ENCODE measurements around the gene CLEC16A.

The CLEC16A gene

DNA sequence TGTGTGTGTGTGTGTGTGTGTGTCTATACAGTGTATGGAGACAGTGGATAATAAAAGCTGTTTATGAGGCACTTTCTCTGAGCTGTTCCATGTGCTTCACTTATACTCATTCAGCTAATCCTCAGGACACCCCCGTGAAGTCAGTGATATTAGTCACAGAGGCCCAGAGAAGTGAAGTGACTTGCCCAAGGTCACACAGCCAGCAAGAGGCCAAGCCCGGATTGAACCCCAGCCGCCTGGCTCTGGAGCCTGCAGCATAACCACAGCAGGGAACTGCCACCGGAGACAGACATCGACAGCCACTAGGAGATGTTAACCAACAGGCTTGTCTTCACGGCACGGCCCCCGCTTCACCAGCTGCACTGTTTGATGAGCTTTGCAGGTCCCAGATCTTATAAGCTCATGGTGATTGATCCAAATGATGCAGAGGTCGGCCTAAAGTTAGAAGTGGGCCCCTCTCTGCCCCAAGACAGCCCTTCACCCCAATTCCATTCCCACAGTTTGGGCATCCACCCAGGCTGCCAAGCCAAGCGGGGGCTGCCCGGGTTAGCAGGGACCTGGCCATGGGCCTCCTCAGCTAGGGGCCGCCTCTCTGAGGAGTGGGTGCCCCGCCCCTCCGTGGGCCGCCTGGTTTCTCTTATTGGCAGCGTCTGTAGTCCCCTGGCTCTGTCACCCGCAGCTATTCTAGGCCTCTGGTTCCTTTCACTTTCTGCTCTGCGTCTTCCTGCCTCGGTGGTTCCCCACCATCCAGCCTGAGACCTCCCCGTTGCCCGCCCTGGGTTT lies 280.7 kb downstream of the CLEC16A start:
- H3K4me1 ChIP-seq (ENCODE audit: control insufficient read depth, low read length) = peaks cover 20% of the 10 kb centered on the region
- no peaks in the 10 kb centered on the region for H3K9me2 ChIP-seq (replicated peaks; ENCODE audit: control insufficient read depth, low read length)
- no peaks in the 10 kb centered on the region for H3K79me2 ChIP-seq (ENCODE audit: control insufficient read depth, low read length)
- no peaks in the 10 kb centered on the region for H3F3A ChIP-seq (ENCODE audit: control insufficient read depth, insufficient read depth)
- peak overlapping the region; percentile 45 for H3K4me2 ChIP-seq (ENCODE audit: low read length)
- no peaks in the 10 kb centered on the region for H3K36me3 ChIP-seq (ENCODE audit: control insufficient read depth, low read length)
- no peak overlapping the region for H3K27ac ChIP-seq (ENCODE audit: low read depth, low read length)
- TF ChIP-seq EZH2phosphoT487 (IDR thresholded peaks at IDR 0.05; ENCODE audit: borderline replicate concordance, low read length) = no peak
- TF ChIP-seq CTCF (IDR thresholded peaks at IDR 0.05; ENCODE audit: low read depth, low read length, poor library complexity, severe bottlenecking) = no peak
- no peaks in the 10 kb centered on the region for H4K20me1 ChIP-seq (ENCODE audit: control insufficient read depth, insufficient read depth, low read depth, low read length)
- peaks cover 50% of the 10 kb centered on the region for H3K27me3 ChIP-seq (ENCODE audit: control insufficient read depth, low read length)
- no peak overlapping the region for H3K4me3 ChIP-seq (ENCODE audit: low read length)
- H3K9me3 ChIP-seq (ENCODE audit: control insufficient read depth, insufficient read depth, low read length) = no peaks in the 10 kb centered on the region; the same call in 1 of the 2 replicates

DNA sequence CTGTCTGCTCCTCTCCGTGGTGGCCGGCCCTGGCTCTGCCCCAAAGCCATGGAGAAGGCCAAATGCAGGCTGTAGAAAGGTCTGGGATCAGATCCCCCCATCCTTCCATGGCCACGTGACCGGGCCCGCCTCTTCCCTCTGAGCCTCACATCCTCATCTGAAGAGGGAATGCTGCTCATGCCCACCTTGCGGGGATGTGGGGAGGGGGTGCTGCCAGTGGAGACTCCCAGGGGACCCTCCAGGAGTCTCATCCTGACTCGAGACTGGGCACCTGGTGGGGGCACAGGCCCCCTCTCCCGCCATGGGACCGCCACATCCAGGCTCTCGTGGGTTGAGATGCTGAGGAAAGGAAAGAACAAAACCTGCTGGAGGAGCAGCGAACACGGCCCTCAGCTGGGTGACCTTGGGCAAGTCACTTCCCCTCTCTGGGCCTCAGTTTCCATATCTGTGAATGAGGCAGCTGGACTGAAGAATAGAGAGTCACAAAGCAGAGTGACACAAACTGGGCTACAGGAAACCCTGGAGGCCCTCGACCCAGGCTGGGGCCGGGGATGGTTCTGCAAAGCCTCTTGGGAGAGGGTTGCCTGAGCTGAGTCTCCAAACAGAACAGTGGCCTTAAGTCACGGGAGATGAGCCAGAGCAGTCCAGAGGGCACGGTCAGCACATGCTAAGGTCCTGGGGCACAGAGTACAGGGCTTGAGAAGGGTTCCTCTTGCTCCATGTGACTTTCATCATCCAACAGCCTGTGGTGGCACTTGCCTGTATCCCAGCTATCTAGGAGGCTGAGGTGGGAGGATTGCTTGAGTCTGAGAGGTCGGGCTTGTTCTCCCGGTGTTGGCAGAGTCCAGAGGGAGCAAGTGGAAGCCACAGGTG lies 281.5 kb downstream of the CLEC16A start:
- TF ChIP-seq CTCF (IDR thresholded peaks at IDR 0.05; ENCODE audit: low read depth, low read length, poor library complexity, severe bottlenecking) (no peak), EZH2phosphoT487 (IDR thresholded peaks at IDR 0.05; ENCODE audit: borderline replicate concordance, low read length) (no peak)
- Histone ChIP-seq H3K27me3 (ENCODE audit: control insufficient read depth, low read length) (peaks cover 50% of the 10 kb centered on the region), H3K4me2 (ENCODE audit: low read length) (peak overlapping the region; percentile 45), H4K20me1 (ENCODE audit: control insufficient read depth, insufficient read depth, low read depth, low read length) (no peaks in the 10 kb centered on the region), H3K27ac (ENCODE audit: low read depth, low read length) (no peak overlapping the region), H3K4me3 (ENCODE audit: low read length) (no peak overlapping the region), H3K9me2 (replicated peaks; ENCODE audit: control insufficient read depth, low read length) (no peaks in the 10 kb centered on the region), H3K4me1 (ENCODE audit: control insufficient read depth, low read length) (peaks cover 20% of the 10 kb centered on the region), H3K79me2 (ENCODE audit: control insufficient read depth, low read length) (no peaks in the 10 kb centered on the region), H3F3A (ENCODE audit: control insufficient read depth, insufficient read depth) (no peaks in the 10 kb centered on the region), H3K9me3 (ENCODE audit: control insufficient read depth, insufficient read depth, low read length) (no peaks in the 10 kb centered on the region), H3K36me3 (ENCODE audit: control insufficient read depth, low read length) (no peaks in the 10 kb centered on the region)

DNA sequence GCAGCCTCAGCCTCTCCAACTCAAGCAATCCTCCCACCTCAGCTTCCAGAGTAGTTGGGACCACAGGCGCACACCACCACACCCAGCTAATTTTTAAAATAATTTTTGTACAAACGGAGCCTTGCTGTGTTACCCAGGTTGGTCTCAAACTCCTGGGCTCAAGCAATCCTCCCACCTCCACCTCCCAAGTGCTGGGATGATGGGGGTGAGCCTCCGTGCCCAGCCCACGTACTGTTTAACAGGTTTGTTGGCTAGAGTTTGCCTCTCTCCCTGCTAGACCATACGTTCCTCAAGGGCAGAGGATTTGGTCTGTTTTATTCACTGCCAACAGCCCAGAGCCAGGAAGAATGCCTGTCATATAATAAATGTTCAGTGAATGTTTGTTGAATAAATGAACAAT lies 285.1 kb downstream of the CLEC16A start:
- TF ChIP-seq EZH2phosphoT487 (IDR thresholded peaks at IDR 0.05; ENCODE audit: borderline replicate concordance, low read length) (no peak), CTCF (IDR thresholded peaks at IDR 0.05; ENCODE audit: low read depth, low read length, poor library complexity, severe bottlenecking) (no peak)
- H4K20me1 ChIP-seq (ENCODE audit: control insufficient read depth, insufficient read depth, low read depth, low read length) = no peaks in the 10 kb centered on the region
- no peak overlapping the region for H3K4me3 ChIP-seq (ENCODE audit: low read length)
- H3K4me1 ChIP-seq (ENCODE audit: control insufficient read depth, low read length) = peaks cover 32% of the 10 kb centered on the region
- no peaks in the 10 kb centered on the region for H3K9me3 ChIP-seq (ENCODE audit: control insufficient read depth, insufficient read depth, low read length)
- H3K27ac ChIP-seq (ENCODE audit: low read depth, low read length) = no peak overlapping the region
- no peaks in the 10 kb centered on the region for H3F3A ChIP-seq (ENCODE audit: control insufficient read depth, insufficient read depth)
- no peaks in the 10 kb centered on the region for H3K36me3 ChIP-seq (ENCODE audit: control insufficient read depth, low read length)
- no peak overlapping the region for H3K4me2 ChIP-seq (ENCODE audit: low read length)
- no peaks in the 10 kb centered on the region for H3K79me2 ChIP-seq (ENCODE audit: control insufficient read depth, low read length)
- H3K9me2 ChIP-seq (replicated peaks; ENCODE audit: control insufficient read depth, low read length) = no peaks in the 10 kb centered on the region
- H3K27me3 ChIP-seq (ENCODE audit: control insufficient read depth, low read length) = peaks cover 55% of the 10 kb centered on the region
